Esophagus squamous epithelium (tissue), 4 donors: ENCODE data around the gene PGLYRP3.

ENCODE experiments used
- CTCF ChIP-seq, 6 experiments: fragments of 450-650 bp in 4 of 6; fragments of 200-600 bp in 2 of 6; sonication (generic) in 2 of 6; IDR thresholded peaks; one replicate each; pipeline ENCODE4 v1.5.1; 2016 to 2019; ENCODE audit warnings: antibody characterized with exemption in 6 of 6, mild to moderate bottlenecking in 4 of 6, moderate library complexity in 4 of 6
- POLR2A ChIP-seq, 4 donors: fragments of 450-650 bp; IDR thresholded peaks; one replicate each; pipeline ENCODE4 v1.6.1; 2017; ENCODE audit warnings: antibody characterized with exemption in 4 of 4, mild to moderate bottlenecking in 4 of 4, moderate library complexity in 3 of 4

GRCh38 chr1:153291514-153291913, 21.2 kb downstream of the PGLYRP3 start:
- TF ChIP-seq CTCF (IDR thresholded peaks at IDR 0.05) (no peak), POLR2A (IDR thresholded peaks at IDR 0.05) (no peak)
